BLaER1 treated with 17β-estradiol and CSF1 and Interleukin-3, amounts not matched to agents 10 nM and 100 nM (cell line): ENCODE data around the gene SPTBN4.
"Not testable (repeated sequence)": the region's sequence is repeated elsewhere in the genome, so short reads cannot be mapped to it uniquely, and the experiment has no call there.

Experiments used
- H3K27ac ChIP-seq, 11 experiments: shearing (Covaris generic); formaldehyde crosslinking; 2 replicates each; pipeline ENCODE4 v1.8.1; 2022
- H3K27me3 ChIP-seq, 11 experiments: shearing (Covaris generic); formaldehyde crosslinking; 2 replicates each; pipeline ENCODE4 v1.8.1; 2022
- H3K36me3 ChIP-seq, 11 experiments: shearing (Covaris generic); formaldehyde crosslinking; 2 replicates each; pipeline ENCODE4 v1.8.1; 2022
- H3K4me1 ChIP-seq, 10 experiments: shearing (Covaris generic); formaldehyde crosslinking; 2 replicates each; pipeline ENCODE4 v1.8.1; 2022
- H3K4me2 ChIP-seq, 11 experiments: shearing (Covaris generic); formaldehyde crosslinking; 2 replicates each; pipeline ENCODE4 v1.8.1; 2022
- H3K4me3 ChIP-seq, 10 experiments: shearing (Covaris generic); formaldehyde crosslinking; 2 replicates each; pipeline ENCODE4 v1.8.1; 2022
- H3K9ac ChIP-seq, 11 experiments: shearing (Covaris generic); formaldehyde crosslinking; 2 replicates each; pipeline ENCODE4 v1.8.1; 2022
- H3K9me3 ChIP-seq, 11 experiments: shearing (Covaris generic); formaldehyde crosslinking; replicated peaks in 1 of 11; 2 replicates each; pipeline ENCODE4 v1.8.1; 2022
- H4K20me1 ChIP-seq, 11 experiments: shearing (Covaris generic); formaldehyde crosslinking; 2 replicates each; pipeline ENCODE4 v1.8.1; 2022
- Cebpa-rat ChIP-seq, 11 experiments: shearing (Covaris generic); IDR thresholded peaks; 2 replicates each; pipeline ENCODE4 v1.8.1; 2022

Gene SPTBN4

DNA sequence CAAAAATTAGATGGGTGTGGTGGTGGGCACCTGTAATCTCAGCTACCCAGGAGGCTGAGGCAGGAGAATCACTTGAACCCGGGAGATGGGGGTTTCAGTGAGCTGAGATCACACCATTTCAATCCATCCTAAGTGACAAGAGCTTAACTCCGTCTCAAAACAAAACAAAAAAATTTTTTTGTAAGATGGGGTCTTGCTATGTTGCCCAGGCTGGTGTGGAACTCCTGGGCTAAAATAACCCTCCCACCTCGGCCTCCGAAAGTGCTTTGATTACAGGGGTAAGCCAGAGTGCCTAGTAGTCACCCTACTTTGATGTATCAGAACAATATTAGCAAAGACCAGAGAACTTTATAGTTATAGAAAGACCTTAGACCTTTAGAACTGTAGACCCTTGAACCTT, 7.9 kb downstream of the SPTBN4 start:
- Histone ChIP-seq H3K9ac (no peak overlapping the region), H3K9me3 (no peaks in the 10 kb centered on the region), H3K4me2 (no peak overlapping the region), H4K20me1 (no peaks in the 10 kb centered on the region), H3K4me1 (no peaks in the 10 kb centered on the region), H3K36me3 (no peaks in the 10 kb centered on the region), H3K27me3 (no peaks in the 10 kb centered on the region), H3K4me3 (no peak overlapping the region), H3K27ac (no peak overlapping the region)
- no peak for TF ChIP-seq Cebpa-rat (IDR thresholded peaks at IDR 0.05)

DNA sequence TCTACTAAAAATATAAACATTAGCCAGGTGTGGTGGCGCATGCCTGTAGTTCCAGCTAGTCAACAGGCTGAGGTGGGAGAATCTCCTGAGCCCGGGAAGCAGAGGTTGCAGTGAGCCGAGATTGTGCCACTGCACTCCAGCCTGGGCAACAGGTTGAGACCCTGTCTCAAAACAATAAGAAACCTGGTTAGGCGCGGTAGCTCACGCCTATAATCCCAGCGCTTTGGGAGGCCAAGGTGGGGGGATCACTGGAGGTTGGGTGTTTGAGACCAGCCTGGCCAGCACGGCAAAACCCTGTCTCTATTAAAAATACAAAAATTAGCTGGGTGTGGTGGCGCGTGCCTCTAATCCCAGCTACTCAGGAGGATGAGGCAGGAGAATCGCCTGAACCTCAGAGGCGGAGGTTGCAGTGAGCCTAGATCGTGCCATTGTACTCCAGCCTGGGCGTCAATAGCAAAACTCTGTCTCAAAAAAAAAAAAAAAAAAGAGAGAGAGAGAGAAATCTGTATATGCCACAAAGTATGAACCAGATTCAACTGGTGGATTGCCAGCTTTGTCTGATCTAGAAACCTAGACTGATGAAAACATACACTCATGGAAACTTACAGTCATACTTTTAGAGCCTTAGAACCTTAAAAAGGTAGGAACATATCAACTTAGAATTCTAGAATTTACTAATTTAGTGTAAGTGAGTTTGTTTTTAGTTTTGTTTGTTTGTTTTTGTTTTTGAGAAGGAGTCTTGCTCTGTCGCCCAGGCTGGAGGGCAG, 9.3 kb downstream of the SPTBN4 start:
- H3K27me3 ChIP-seq, H3K27ac ChIP-seq, H4K20me1 ChIP-seq, H3K9me3 ChIP-seq, H3K4me2 ChIP-seq, H3K4me1 ChIP-seq, H3K36me3 ChIP-seq, H3K4me3 ChIP-seq, H3K9ac ChIP-seq: not testable (repeated sequence)

GRCh38 chr19:40486017-40486416, 19.2 kb downstream of the SPTBN4 start:
- Histone ChIP-seq H3K27ac (no peak overlapping the region), H4K20me1 (no peaks in the 10 kb centered on the region), H3K36me3 (no peaks in the 10 kb centered on the region), H3K4me1 (no peaks in the 10 kb centered on the region), H3K4me2 (no peak overlapping the region), H3K27me3 (no peaks in the 10 kb centered on the region), H3K9me3 (no peaks in the 10 kb centered on the region), H3K4me3 (no peak overlapping the region), H3K9ac (no peak overlapping the region)
- no peak for TF ChIP-seq Cebpa-rat (IDR thresholded peaks at IDR 0.05)

DNA sequence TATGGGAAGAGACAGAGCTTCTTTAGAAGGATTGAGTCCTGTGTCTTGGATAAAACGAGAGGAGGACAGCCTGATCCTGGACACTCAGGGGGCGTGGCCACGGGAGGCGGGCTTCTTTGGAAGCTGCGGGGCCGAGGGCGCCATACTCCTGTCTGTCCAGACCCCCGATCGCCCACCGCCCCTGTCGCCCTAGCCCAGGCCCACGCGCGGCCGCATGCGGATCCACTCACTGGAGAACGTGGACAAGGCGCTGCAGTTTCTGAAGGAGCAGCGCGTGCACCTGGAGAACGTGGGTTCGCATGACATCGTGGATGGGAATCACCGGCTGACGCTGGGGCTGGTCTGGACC, 23.1 kb downstream of the SPTBN4 start:
- H3K4me1 ChIP-seq, result no peaks in the 10 kb centered on the region
- no peak for TF ChIP-seq Cebpa-rat (IDR thresholded peaks at IDR 0.05)
- no peak overlapping the region for H3K4me2 ChIP-seq
- no peak overlapping the region for H3K27ac ChIP-seq
- H4K20me1 ChIP-seq, result peaks cover 0 to 1% (median 0%) of the 10 kb centered on the region in 11 experiments; a peak in 1 of 22 replicates
- no peak overlapping the region for H3K9ac ChIP-seq
- H3K27me3 ChIP-seq, result no peaks in the 10 kb centered on the region
- H3K9me3 ChIP-seq, result no peaks in the 10 kb centered on the region
- no peaks in the 10 kb centered on the region for H3K36me3 ChIP-seq
- no peak overlapping the region for H3K4me3 ChIP-seq

- no peak overlapping the region for H3K4me3 ChIP-seq
- no peak overlapping the region for H3K27ac ChIP-seq
- no peaks in the 10 kb centered on the region for H3K4me1 ChIP-seq
- H4K20me1 ChIP-seq, result peaks cover 0 to 5% (median 0%) of the 10 kb centered on the region in 11 experiments; a peak in 1 of 22 replicates
- H3K4me2 ChIP-seq, result no peak overlapping the region
- H3K36me3 ChIP-seq, result no peaks in the 10 kb centered on the region
- no peaks in the 10 kb centered on the region for H3K9me3 ChIP-seq
- no peak overlapping the region for H3K9ac ChIP-seq
- no peak for TF ChIP-seq Cebpa-rat (IDR thresholded peaks at IDR 0.05)
- no peaks in the 10 kb centered on the region for H3K27me3 ChIP-seq
Measured at GRCh38 chr19:40492274-40492673, 25.5 kb downstream of the SPTBN4 start.

- Histone ChIP-seq H3K4me1 (no peaks in the 10 kb centered on the region), H3K9ac (no peak overlapping the region), H3K9me3 (no peaks in the 10 kb centered on the region), H3K27ac (no peak overlapping the region), H4K20me1 (peaks cover 0 to 5% (median 0%) of the 10 kb centered on the region in 11 experiments; a peak in 1 of 22 replicates), H3K27me3 (no peaks in the 10 kb centered on the region), H3K4me3 (no peak overlapping the region), H3K4me2 (no peak overlapping the region), H3K36me3 (no peaks in the 10 kb centered on the region)
- TF ChIP-seq Cebpa-rat (IDR thresholded peaks at IDR 0.05), result no peak
Measured at GRCh38 chr19:40493778-40494177, 27.0 kb downstream of the SPTBN4 start.

GRCh38 chr19:40494191-40494838, 27.5 kb downstream of the SPTBN4 start:
- TF ChIP-seq Cebpa-rat (IDR thresholded peaks at IDR 0.05), result no peak
- H3K36me3 ChIP-seq, result no peaks in the 10 kb centered on the region

GRCh38 chr19:40497214-40497613, 30.4 kb downstream of the SPTBN4 start:
- Histone ChIP-seq H3K4me3 (no peak overlapping the region), H3K27ac (no peak overlapping the region), H3K27me3 (no peaks in the 10 kb centered on the region), H3K9me3 (no peaks in the 10 kb centered on the region), H3K9ac (no peak overlapping the region), H3K4me1 (no peaks in the 10 kb centered on the region), H4K20me1 (peaks cover 0 to 5% (median 0%) of the 10 kb centered on the region in 11 experiments; a peak in 1 of 22 replicates), H3K36me3 (no peaks in the 10 kb centered on the region), H3K4me2 (no peak overlapping the region)
- no peak for TF ChIP-seq Cebpa-rat (IDR thresholded peaks at IDR 0.05)

More at GRCh38 chr19:40494191-40494838, 27.5 kb downstream of the SPTBN4 start:
- Histone ChIP-seq H3K4me2 (no peak overlapping the region), H3K9me3 (no peaks in the 10 kb centered on the region), H3K9ac (no peak overlapping the region), H3K4me1 (no peaks in the 10 kb centered on the region), H3K27ac (no peak overlapping the region), H4K20me1 (peaks cover 0 to 5% (median 0%) of the 10 kb centered on the region in 11 experiments; a peak in 1 of 22 replicates), H3K4me3 (no peak overlapping the region), H3K27me3 (no peaks in the 10 kb centered on the region)

DNA sequence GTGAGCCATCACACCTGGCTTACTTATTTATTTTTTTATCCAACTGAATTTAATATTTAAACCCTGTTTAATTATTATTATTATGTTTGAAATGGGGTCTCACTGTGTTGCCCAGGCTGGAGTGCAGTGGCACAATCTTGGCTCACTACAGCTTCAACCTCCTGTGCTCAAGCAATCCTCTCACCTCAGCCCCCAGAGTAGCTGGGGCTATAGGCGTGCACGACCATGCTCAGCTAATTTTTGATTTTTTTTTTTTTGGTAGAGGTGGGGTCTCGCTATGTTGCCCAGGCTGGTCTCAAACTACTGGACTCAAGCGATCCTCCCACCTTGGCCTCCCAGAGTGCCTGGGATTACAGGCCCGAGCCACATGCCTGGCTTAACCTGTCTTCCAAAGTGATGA, 32.5 kb downstream of the SPTBN4 start:
- H3K27me3 ChIP-seq, result no peaks in the 10 kb centered on the region
- no peak overlapping the region for H3K4me2 ChIP-seq
- no peak overlapping the region for H3K4me3 ChIP-seq
- H4K20me1 ChIP-seq, result peaks cover 0 to 5% (median 0%) of the 10 kb centered on the region in 11 experiments; a peak in 1 of 22 replicates
- H3K4me1 ChIP-seq, result peaks cover 0 to 4% (median 0%) of the 10 kb centered on the region in 10 experiments; a peak in 4 of 20 replicates
- H3K27ac ChIP-seq, result no peak overlapping the region
- TF ChIP-seq Cebpa-rat (IDR thresholded peaks at IDR 0.05), result no peak
- no peaks in the 10 kb centered on the region for H3K36me3 ChIP-seq
- no peak overlapping the region for H3K9ac ChIP-seq
- H3K9me3 ChIP-seq, result no peaks in the 10 kb centered on the region

DNA sequence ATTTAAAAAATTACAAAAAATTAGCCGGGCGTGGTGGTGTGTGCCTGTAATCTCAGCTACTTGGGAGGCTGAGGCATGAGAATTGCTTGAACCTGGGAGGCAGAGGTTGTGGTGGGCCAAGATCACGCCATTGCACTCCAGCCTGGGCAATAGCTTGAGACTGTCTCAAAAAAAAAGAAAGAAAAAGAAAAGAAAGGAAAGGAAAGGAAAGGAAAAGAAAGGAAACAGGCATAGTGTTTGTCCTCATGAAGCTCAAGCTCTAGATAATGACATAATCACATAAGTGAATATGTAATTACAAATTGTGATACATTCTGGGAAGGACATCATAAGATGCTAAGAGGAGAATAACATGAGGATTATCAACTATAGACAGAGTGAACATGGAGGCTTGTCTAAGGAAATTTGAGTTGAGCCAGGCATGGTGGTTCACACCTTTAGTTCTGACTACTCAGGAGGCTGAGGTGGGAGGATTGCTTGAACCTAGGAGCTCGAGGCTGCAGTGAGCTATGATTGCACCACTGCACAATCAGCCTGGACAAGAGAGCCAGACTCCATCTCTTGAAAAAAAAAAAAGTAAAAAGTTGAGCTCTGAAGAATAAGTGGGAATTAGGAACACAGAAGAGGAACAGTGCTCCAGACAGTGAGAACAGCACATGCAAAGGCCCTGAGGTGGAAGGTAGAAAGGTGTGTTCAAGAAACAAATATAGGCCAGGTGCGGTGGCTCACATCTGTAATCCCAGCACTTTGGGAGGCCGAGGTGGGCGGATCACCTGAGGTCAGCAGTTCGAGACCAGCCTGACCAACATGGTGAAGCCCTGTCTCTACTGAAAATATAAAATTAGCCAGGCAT, 34.1 kb downstream of the SPTBN4 start:
- H3K4me1 ChIP-seq, result peaks cover 0 to 15% (median 5%) of the 10 kb centered on the region in 10 experiments; a peak in 7 of 20 replicates

More for the DNA sequence above, 34.1 kb downstream of the SPTBN4 start:
- H3K4me2 ChIP-seq, H3K4me3 ChIP-seq, H3K9me3 ChIP-seq, H3K36me3 ChIP-seq, H3K9ac ChIP-seq, H4K20me1 ChIP-seq, H3K27ac ChIP-seq, H3K27me3 ChIP-seq: not testable (repeated sequence)
